HG02759 (cell line): ENCODE results near the gene CCL16.

Source experiments
- ATAC-seq: cut with Tn5 transposase; IDR thresholded peaks from one replicate; pipeline ENCODE4 v1.9.1; 2021; ENCODE audit warnings: mild to moderate bottlenecking, moderate library complexity; ENCODE audit not compliant: unreplicated experiment

Gene CCL16

DNA sequence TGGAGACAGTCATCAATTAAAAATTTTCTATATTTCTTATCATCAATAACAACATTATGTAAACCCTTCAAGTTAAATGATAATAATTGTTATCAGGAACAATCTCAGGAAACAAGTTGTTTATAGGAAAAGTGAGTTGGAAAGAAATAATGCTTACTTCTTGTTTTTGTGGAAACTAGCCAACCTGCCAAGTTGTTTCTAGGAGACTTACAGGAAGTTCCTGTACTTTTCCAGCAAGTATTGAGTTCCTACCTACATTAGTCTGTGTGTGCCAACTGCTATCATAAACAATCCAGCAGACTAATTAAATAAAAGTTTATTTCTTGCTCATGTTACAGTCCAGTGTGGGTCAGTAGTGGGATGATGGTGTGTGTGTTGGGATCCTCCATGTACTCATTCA lies 6.9 kb upstream of the CCL16 start:
- no peak for ATAC-seq

DNA sequence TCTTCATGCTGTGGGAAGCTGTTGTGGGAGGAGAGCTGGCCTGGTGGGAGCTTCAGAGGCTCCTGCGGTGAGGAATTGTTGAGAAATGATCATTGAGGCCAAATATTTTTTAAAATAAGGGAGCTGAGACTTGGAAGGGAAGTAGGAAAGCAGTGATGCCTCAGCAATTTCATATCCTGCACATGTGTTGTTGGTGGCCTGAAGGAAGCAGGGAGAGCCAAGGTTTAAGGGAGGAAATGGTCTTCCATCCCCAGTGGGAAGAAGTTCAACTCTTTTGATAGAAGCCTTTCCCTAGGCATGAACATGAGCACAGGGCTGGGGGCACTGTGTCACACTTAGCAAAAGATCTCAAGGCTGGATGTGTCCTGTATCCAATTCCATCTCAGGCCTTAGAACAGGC lies 5.3 kb upstream of the CCL16 start, which contains the start of gene CCL14:
TSS of gene CCL14 (minus strand) at position 87 of the 400 bp plus-strand sequence. CDS start at position 7, 80 bp downstream.
- ATAC-seq = no peak

DNA sequence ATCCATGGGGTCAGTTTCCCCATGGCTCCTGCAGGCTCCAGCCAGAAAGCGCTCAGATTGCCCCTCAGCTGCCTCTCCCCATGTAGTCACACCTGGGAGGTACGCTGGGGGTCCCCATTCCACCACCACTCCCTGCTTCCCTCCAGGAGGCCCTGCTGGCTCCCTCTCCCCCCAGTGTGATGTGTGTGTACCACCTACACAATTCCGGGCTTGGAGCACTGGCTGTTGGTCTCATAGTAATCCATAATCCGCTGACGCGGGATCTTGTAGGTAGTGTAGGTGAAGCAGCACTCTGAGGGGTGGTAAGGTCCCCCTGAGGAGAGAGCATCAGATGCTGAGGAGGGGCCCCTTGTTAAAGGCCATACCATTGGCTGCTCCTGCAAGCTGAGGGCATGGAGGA lies 2.8 kb upstream of the CCL16 start:
- ATAC-seq = no peak

DNA sequence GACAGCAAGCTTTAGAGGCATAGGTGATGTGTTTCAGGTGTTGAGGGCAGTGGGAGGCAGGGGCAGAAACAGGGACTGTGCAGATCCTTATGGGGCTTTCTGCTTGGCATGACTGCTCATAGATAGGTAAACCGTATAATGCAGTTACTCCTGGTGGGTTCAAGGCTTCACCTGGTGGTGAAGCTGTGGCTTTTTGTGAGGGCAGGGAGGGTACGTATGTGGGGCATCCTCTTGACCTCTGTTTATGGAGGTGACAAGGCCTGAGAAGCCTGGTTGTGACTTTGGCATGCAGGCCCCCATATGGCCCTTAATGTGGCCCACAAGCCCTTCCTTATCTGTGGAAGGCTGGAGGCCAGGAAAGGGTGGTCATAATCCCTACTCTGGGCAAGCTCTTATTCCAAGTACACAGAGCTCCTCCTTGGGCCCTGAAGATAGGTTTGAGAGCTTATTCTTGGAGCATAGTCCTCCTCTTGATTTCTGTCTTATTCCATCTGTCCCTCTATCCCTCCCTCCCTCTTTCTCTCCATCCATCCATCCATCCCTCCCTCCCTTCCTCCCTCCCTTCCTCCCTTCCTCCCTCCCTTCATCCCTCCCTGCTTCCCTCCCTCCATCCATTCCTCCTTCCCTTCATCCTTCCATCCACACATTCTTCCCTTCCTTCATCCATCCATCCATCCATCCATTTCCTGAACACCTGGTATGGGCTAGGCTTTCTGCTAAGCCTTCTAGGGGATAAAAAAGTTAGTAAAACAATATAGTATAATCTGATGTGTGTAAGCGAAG lies 1.3 kb upstream of the CCL16 start:
- ATAC-seq = no peak

DNA sequence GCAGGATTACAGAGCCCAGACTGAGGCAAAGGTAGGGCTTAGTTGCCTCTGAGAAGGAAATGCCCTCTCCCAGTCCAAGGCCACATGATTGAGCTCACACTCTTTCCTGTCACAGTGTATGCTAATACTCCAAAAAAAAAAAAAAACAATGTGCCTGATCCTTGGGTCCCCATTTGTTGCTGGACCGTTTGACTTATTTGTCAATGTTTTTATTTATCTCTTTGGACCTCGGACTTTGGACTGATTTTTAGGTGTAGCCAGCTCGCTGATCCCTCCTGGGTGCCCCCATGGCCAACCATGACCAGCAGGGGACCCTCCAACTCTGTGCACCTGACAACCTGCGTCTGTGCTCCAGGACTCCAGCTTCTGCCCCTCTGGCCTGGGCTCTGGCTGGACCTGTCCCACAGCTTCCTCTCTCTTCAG lies 622 bp upstream of the CCL16 start:
- ATAC-seq = no peak

DNA sequence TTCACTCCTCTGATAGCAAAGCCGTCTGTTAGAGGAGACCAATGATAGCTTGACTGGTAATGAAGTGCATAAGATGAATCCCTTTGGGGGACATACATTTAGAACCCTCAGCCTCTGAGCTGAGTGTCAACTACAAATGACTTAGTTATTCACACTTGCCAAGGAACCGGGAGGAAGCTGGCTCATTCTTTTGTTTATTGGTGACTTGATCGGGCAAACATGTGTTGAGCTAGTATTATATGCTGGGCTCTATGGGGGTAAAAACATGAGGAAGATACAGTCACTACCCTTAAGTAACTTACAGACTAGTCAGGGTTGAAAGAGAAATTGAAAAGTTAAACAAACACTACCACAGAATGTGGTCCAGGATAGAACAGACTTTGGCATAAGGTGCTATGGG lies 3.0 kb downstream of the CCL16 start:
- ATAC-seq = no peak

DNA sequence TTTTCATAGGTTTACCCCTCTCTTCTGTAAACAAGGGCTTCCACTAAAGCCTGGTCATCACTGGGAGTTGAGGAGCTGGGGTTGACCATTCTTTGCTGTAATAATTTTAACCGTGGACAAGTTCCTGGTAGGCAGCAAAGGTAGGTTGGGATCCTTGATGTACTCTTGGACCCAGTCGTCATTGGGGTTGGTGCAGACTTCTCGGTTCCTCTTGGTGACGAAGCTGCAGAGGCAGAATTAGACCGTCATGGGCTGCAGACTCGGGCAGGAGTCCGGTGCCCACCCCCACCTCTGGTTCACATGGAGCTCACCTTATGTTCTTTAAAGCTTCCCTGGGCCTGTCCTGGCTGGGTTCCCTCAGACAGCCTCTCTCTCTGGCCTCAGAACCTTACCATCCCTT lies 3.8 kb downstream of the CCL16 start:
- ATAC-seq = no peak

DNA sequence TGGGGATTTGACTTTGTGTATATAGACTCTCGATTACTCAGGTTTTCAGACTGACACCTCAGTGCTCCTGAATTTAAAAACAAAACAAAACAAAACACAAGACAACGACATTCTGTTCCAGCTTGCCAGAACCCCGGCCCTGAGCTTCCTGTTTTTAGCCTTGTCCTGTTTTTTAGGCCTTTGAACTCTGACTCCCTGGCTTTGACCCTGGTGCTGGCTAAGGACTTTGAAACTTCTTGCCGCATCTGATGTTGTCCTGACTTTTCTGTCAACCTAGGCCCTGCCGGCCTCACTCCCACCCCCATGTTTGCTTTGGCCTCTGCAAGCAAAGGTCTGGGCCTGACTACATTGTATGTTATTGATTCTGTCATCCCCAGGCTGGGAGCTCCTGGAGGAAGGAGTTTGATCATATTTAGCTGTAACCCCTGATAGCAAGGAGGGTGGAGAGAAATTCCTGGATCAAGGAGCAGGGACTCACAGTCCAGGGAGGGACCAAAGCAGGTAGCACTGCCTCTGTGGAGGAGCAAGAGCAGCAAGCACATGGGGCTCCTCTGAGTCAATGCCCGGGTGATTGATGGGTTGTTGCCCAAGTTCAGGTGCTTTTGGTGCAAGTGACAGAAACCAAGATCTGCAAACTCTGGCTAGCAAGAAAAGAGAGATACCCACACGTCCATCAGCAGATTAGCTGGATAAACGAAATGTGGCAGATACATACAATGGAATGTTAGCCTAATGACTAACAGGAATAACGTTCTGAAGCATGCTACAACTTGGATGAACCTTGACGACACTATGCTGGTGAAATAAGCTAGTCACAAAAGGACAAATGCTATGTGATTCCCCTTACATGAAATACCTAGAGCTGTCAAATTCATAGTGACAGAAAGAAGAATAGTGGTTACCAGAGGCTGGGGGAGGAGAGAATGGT lies 7.7 kb downstream of the CCL16 start:
- ATAC-seq = no peak

DNA sequence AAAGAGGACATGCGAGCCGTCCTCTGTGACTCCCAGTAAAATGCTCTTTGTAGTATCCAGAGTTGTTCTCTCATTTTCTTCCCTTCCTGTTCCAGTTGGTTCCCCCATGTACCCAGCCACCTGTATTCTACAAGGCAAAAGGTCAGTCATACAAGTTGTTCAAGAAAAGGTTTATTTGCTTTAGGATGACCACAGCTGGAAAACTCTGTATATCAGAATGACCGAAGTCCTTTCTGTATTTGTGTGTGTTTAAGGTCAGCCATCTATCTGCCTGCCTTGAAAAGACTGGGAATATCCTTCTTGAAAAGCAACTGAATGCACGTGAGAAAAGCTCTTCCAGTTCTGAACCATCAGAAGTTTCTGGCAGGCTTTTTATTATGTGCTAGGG lies 8.4 kb downstream of the CCL16 start:
- ATAC-seq = no peak

DNA sequence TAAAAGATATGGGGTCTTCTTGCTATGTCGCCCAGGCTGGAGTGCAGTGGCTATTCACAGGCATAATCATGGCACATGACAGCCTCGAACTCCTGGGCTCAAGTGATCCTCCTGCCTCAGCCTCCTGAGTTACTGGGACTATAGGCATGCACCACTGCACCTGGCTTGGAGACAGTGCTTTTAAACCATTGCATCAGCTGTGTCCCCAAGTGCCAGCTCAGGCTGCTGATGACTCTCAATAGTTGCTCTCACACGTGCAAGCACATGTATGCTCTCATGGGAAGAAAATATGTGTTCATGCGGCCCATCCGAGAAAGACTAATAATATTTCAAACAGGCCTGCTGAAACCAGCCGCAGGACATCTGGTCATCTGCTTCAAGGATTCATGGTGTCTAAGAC lies 8.8 kb downstream of the CCL16 start:
- no peak for ATAC-seq

DNA sequence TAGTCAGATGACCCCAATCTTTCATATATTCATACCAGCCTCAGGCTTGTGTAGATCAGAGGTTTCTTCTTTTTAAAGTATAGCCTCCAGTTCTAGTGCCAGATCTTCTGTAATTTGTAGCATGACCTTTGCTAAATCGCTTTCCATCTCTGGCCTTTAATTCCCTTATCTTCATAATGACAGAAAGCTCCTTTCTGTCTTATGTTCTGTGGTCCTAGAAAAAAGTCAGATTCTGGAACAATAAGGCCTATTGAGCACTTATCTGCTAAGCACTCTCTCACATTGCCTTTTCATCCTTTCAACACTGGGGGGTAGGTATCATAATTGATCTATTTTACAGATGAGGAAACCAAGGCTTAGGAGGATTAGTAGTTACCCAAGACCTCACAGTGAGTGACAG lies 9.2 kb downstream of the CCL16 start:
- no peak for ATAC-seq

DNA sequence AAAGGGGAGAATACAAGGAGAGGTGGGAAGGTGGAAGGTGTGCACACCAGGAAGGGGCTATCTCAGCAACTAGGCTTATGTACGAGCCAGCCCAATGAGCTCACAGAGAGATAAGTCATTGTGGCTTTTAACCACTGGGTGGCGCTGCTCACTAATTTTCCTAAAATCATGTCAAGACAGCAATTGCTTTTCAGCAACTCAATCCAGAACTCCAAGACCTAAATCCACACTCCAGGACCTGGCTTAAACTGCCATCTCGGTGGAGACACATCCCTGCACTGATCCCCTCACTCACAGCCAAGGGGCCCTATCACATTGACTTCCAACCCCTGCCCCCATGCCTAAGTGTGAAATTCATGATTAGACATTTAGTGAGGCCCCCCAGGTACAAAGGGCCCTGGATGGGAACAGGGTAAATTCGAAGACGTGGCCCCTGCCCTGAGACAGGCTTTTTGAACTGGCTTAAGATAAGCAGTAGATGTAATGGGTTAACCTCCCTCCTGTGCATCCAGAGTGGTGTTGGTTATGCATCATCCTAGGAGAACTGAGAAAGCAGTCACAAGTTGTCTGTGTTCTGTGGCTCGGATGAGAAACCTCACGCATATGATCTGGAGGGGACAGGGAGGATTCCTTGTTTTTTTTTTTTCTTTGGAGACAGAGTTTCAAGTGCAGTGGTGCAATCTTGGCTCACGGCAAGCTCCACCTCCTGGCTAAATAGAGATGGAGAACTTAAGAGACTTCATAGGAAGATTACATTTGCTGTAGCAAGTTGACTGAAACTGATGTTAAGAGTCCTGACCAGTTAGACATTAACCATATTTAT lies 11.5 kb downstream of the CCL16 start:
- no peak for ATAC-seq

DNA sequence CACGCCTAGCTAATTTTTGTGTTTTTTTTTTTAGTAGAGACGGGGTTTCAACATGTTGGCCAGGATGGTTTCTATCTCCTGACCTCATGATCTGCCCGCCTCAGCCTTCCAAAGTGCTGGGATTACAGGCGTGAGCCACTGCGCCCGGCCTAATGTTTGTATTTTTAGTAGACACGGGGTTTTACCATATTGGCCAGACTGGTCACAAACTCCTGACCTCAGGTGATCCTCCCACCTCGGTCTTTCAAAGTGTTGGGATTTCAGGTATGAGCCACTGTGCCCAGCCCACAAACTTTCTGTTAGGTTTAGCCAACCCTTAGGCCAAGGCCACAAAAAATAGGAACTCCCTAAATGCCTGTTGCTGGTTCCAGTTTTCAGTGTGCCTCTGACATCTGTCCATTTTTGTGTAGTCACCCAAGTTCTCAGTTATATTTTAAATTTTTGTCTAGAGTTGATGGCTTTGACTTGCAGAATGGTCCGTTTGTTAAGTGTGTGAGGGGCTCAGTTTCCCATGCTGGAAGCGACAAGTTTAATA lies 12.7 kb downstream of the CCL16 start:
- ATAC-seq = no peak

DNA sequence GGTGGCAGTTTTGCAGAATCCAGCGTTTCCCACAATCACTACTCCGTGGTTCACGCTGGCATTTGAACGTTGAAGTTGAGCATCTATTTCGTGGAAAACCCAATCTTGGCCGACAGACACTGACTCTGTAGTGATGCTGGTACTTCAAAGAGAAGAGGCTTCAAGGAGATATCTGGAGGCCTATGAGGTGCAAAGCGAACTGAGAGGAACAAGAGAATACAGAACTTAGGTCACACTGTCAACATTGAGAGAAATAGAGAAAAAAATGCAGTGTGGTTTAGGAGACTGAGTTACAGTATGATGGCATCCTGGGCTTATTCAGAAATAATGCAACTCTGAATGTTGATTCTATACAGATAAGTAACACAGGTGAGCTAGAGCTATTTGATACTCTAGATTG lies 16.0 kb downstream of the CCL16 start:
- ATAC-seq = no peak

DNA sequence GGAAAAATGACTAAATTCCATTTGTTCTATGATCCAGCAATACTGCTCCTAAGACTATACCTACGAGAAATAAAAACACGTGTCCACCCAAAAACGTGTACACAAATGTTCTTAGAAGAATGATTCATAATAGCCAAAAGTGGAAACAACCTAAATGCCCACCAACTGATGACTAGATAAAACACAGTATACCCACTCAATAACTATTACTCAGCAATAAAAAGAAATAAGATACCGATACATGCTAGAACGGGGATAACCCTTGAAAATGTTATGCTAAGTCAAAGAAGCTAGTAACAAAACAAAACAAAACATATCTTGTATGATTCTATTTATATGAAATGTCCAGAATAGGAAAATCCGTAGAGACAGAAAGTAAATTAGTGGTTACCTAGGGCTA lies 17.6 kb downstream of the CCL16 start:
- ATAC-seq = no peak

DNA sequence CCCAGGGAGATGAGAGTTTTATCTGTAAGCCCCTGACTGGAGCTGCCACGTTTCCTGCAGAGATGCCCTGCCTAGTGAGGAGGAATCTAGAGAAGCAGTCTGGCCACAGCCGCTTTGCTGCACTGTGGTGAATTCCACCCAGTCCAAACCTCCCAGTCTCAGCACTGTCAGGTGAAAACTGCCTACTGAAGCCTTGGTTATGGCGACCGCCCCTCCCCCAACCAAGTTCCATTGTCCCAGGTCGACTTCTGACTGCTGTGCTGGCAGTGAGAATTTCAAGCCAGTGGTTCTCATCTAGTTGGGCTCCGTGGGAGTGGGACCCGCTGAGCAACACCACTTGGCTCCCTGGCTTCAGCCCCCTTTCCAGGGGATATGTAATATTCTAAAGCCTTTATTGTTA lies 27.6 kb downstream of the CCL16 start:
- ATAC-seq = no peak

DNA sequence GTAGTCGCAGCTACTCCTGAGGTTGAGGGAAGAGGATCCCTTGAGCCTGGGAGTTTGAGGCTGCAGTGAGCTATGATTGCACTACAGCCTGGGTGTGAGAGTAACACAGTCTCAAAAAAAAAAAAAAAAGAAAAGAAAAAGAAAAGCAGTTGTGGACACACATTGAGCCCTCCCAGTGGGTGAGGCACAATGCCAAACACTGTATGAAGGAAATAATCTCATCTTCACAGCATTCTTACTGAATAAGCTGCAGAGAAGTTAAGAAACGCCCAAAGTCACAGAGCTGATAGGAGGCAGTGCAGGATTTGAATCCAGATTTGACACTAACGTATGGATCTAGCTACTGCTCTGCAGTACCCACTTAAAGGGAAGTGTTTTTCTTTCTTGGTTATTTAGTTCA lies 31.9 kb downstream of the CCL16 start:
- ATAC-seq = no peak

DNA sequence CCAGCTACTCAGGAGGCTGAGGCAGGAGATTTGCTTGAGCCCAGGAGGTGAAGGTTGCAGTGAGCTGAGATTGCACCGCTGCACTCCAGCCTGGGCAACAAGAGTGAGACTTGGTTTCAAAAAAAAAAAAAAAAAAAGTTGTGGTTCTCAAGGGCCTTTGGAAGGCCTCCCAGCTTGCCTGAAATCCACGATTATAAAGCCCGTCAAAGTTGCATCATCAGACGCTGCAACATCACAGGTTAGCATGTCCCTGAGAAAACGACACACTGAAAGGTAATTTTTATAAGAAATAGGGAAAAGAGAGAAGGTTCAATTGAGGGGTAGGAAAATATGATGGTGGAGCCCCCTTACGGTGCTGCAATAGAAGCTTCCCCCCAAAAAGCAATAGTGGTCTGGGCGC lies 33.2 kb downstream of the CCL16 start:
- no peak for ATAC-seq

DNA sequence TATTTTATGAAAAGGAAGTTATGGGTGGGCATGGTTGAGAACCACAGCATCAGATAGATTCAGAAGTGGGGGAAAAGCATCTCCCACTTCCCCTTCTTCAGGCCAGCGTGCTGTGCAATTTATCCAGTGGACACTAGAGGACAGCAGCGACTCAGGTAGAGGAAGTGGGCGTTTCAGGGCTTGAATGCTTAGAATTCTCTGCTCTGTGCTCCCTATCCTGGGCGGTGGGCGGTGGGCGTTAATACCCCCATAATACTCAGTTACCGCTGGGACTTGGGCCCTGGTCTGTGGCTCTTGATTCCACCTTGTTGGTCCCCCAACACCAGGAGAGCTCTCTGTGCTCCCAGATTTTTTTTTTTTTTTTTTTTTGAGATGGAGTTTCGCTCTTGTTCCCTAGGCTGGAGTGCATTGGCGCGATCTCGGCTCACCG lies 34.1 kb downstream of the CCL16 start:
- ATAC-seq = no peak

DNA sequence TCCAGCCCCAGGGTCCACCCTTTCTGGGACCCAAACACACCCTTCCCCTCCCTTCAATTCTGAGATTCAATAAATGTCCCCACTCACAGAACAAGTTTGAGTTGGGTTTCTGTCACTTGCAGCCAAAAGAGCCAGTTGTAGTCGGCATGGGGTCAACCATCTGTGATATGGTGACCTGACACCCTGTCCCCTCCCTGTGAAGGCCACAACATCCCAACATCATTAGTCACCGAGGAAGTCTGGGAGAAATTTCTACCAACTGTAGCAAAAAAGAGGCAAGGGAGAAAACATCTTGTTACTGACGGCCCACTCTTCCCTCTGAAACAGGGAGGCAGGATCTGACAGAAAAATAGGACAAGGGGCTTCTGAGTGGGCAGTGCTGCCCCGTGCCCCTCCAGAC lies 37.1 kb downstream of the CCL16 start:
- no peak for ATAC-seq

DNA sequence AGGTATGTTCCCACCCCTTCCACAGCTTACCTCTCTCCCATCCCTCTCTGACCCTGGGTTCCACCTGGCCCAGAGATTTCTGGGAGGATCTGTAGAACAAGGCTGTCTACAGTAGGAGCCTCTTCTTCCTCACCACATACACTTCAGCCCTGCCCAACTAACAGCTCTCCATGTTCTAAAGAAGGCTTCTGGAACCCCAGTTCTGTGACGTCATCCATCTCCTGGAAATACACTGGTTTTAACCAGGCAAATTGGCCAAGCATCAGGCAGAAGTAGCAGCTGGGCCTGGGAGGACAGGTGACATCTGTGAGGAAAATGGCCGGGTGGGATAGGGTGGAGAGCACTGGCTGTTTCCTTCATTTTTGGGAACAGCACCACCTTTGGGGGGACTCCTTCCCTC lies 37.8 kb downstream of the CCL16 start, which contains the start of gene LYZL6:
TSS of gene LYZL6 (minus strand) at position 177 of the 400 bp plus-strand sequence. CDS start 4,357 bp downstream, outside the sequence.
- ATAC-seq = no peak
